Activated naive CD4-positive, alpha-beta T cell treated with anti-CD3 and anti-CD28 coated beads, Interleukin-2, amount 50 U/mL, for 16 hours (primary cell): ENCODE results near the gene ARHGEF11.

Source experiments
- DNase-seq: peaks from one replicate; pipeline ENCODE4 v3.0.0-alpha.2; 2020

The ARHGEF11 gene

DNA sequence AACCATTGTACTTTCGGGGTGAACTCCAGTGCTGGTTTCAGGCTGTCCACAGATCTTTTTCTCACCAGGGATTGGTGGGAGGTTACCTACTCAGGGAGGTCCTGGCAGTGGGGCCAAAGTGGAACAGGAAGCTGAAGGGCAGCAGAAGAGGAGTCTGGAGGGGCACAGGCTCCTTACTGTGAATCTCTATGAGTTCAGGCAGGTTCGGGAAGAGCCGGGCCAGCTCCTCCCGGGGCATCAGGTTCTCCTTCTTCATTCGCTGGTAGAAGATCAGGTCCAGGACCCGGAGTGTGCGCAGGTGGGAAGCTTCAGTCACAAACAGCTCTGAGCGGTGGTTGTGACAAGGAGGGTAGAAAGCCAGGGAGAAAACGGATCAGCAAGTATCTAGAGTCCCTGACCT lies 98.4 kb downstream of the ARHGEF11 start:
- no peak for DNase-seq

DNA sequence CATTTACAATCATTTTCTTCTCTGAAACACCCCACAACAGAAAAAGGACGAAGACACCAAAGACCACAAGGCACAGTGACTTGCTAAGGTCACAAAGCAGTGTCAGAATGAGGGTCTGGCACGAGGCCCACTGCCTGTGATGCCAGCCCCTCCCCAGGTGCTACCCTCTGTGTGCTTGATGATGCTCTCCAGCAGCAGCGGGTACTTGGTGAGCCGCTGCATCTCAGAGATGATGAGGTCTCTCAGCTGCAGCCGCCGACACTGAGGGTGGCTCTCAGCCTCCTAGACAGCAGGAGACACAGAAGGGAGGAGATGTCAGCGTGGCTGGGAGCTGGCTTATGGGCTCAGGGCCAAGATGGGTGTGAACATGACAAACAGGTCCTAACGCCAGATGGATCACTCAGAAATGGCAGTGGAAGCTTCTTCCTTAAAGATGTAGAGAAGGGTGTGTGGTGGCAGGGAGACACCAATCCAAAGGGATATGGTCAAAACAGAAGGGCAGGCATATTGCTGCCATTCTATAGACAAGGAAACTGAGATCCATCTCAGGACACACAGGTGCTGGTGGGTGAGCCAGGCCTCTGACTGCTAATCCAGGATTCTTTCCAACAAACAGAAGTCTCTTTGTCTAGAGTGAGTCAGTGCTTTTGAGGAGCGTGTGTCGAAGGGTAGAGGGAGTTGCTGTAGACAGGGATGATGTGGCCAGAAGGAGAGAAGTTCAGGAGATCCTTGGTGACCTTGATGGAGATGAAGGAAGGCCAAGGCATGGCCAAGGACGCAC lies 99.5 kb downstream of the ARHGEF11 start:
- DNase-seq = no peak

DNA sequence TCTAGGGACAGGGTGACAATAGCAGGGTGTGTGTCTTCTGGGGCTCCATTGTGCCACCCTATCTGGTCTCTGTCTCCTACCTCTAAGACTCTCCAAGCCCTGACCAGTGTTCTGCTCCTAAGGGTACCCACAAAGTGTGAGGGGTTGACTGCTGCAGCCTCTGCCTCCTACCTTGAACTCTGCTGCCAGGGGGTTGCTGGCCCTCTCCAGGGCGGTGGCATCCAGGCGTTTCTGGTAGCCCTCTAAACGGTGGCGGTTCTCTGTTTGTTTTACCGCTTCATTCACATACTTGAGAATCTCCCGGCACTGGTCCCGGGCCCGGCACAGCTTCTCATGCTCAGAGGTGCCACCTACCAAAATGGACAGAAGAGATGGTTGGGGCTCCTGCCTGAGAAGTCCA lies 100.7 kb downstream of the ARHGEF11 start:
- no peak for DNase-seq

DNA sequence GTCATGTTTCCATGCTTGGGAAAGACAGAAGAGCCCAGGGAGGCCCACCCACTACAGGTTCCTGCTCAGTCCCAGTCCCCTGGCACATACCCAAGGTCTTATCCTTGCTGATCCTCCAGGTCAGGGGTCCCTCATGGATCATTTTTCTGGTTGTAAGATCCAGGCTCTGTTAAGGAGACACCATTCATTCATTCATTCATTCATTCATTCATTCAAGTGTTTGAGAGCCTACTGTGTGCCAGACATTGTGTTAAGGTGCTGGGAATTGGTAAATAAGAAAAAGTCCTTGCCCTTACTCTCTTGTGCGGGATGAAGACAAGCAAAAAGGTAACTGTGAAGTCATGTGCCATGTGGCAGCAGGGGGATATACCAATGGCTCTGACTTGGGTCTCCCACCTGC lies 101.3 kb downstream of the ARHGEF11 start:
- no peak for DNase-seq

DNA sequence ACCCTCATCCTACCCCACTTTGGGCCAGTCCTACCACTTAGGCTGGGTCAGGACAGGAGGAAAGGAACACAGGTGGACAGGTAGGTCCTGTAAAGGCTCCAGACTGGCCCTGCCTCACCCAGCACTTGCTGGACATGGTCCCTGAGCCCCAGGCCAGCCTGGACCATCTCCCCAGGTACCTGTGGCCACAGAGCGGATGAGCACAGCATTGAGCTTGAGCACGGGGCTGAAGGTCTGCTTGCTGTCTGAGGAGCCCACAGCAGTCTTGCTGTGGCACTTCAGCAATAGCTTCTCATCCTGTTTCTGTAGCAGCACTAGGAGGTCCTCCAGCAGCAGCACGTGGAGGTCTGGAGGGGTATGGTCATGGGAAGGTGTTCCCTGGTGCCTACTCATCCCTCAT lies 101.8 kb downstream of the ARHGEF11 start:
- DNase-seq = no peak

DNA sequence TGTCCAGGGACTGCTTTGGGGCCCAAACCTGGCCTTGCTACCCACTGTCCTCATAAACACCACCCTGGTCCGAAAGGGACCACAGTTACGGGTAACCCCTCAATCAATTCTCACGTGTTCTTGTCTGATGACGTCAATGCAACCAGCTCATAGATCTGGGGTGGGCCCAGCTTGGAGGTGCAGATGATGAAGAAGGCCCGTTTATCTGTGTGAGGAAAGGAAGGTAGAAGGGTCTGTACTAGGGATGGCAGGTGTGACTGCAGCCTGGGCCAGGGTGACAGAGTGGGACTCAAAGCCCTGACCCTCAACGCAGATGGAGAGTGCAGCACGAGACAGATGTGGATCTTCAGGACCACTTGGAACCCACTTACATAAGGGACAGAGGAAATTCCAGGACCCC lies 103.0 kb downstream of the ARHGEF11 start:
- DNase-seq = no peak

DNA sequence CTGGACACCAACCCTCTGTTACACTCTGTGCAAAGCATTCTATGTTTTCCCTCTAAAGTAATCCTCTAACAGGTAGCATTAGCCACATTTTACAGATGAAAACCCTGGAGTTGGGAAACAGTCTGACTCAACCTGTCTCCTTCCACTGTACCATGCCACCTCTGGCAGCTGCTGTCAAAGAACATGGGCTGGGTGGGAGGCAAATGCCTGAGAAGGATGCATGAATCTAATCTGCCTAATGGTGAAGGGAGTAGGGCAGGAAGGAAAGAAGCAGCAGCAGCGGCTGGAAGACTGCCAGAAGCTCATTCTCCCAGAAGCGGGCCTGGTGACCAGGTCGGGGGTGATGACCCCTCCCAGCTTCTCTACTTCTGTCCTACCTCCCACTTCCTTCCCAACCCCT lies 103.4 kb downstream of the ARHGEF11 start:
- DNase-seq = no peak

DNA sequence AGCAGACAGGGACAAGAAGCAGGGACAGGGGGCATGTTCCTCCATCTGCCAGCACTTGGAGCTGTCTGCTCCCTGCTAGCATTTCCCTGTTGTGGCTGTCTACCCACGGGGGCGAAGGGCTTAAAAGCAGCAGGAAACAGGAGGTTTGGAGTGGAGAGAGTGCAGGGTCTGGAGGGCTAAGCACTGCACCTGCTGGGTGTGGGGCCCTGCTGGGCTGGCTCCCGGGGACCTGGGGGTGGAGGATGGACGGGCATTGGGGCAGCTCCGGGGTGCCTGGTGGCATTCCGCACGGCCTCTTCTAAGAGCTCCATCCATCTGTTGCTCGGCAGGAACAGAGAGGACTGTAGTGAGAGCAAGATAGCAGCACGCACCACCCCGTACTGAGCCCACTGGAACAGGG lies 103.9 kb downstream of the ARHGEF11 start:
- DNase-seq = no peak

DNA sequence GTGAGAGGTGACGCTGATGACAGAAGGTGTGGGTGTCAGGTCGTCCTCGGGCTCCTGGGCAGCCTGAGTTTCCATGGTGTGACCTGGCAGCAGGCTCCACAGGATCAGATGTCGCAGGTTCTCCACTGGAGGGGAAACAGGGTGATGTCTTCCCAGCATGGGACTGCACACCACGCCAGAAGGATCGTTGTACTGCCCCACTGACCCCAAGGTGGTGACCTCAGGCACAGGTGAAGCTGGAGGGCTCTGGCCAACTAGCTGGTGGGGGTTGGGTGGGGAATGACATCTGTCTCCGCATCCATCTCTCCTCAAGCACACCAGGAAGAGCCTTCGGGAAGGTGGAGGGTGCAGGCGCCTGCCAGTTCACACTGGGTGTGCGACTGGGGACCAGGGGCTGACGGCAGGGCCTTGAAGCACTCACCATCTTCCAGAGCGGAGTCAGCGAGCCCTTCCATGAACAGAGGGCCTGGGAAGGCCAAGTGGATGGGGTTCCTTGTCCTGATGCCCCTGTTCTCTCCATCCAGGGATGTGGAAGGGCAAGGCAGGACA lies 105.7 kb downstream of the ARHGEF11 start:
- no peak for DNase-seq

DNA sequence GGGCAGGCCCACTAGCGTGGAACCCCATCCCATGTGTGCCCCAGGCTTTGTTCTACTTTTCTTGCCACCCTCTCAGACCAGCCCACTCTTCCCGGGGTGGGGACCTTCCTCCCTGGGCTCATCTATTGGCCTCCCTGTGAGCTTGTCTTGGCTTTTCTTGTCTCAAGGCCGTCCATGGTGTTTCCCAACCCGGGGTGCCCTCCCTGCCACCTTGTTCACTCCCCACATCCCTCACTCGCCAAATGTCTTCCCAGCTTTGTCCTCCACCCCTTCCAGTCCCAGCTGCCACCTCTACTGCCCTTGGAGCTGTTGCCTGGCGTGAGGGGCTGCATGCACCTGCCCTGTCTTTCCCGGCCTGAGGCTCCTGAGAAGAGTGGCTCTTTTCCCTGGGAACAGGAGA lies 106.7 kb downstream of the ARHGEF11 start:
- no peak for DNase-seq

DNA sequence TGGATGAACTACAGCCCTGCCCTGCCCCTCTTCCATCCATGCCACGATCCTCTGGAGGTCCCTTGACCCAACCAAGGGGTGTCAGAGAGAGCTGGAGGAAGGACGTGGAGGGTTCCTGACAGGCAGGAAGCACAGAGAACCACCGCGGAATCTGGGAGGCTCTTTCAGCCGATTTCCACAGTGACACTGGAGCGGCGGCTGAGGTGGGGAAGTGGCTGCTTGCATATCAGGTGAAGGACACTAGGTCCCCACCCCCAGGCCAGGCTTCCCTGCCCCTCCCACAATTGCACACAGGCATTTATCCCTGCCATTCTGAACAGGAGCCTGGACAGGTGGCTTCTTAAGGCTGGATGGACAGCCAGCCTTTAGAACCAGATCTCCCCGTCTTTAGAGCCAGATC lies 107.7 kb downstream of the ARHGEF11 start:
- no peak for DNase-seq

DNA sequence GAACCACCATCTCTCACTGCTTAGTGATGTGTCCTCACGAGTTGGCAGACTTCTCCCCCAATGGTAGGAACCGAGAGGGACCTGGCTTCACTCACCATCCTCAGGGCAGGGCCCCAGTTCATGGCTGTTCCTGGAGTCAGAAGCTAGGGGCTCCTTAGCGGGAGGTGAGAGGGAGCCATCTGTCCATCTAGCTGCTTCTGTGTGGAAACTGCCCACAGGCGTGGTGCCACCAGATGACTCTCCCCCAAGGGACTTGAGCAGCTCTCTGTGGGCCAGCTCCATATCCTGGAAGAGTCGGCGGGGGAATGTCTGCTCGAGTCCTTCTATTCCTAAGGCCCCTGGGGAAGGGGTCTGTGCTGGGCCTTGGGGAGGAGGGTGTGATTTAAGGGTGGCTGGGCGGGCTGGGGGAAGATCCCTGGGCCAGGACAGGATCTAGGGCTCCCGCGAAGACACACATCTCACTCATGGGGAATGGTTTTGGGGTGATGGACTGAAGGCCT lies 108.8 kb downstream of the ARHGEF11 start:
- DNase-seq = no peak

DNA sequence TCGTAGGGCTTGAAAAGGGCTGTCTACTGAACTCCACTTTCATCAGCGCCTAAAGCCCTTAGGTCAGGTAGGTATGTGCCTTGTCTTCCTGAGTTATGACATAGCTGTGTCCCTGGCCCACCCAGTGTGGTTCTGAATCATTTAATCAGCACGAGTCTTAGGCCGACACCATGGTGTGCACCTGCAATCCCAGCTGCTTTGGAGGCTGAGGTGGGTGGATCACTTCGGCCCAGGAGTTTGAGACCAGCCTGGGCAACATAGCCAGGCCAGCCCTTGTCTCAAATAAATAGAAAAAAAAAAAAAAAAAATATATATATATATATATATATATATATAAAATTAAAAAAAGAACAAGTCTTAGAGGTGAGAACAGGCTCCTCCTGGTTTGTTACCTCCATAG lies 109.4 kb downstream of the ARHGEF11 start:
- DNase-seq = no peak

DNA sequence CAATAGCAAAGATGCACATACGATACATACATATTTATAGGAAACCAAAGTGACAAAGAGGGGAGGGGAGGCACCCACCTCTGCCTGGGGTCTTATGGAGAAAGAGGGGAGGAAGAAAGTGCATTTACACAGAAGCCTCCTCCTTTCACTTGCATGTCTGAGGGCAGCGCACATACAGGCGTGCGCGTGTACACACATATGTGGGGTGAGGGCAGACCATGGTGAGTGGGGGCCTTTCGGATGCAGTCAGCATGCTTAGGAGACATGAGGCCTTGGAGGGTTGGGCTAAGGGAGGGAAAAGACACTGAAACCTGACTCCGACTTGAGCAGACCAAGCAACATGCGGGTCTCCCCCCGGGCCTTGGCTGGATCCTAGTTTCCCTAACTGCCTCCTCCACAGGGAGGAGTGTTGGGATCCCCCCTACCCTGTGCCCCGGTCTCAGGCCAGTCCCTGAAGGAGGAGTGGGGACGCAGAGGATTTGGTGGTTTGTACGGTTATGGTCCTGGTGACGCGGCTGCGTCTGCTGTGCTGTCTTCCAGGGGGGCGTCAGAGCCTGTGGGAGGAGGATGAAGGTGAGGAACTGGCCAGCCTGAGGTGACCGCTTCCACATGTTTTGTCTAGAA lies 109.9 kb downstream of the ARHGEF11 start:
- no peak for DNase-seq

DNA sequence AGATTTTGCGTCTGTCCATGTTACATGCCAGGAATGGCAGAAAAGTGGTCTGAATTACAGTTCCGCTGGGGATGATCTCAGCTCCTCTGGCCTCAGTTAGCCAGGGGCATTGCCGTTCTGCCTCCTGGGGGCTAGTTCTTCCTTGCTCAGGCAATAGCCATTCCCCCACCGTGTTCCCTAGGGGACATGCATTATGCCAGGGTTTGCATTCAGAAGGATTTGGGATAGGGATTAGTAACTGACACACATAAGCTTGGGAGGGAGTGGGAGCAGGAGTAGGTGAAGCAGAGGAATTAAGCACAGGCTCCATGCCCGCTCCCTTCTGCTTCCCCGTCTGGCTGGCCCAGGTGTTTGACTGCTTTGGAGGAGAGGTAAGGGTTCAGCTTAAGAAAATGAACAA lies 112.4 kb downstream of the ARHGEF11 start:
- no peak for DNase-seq

DNA sequence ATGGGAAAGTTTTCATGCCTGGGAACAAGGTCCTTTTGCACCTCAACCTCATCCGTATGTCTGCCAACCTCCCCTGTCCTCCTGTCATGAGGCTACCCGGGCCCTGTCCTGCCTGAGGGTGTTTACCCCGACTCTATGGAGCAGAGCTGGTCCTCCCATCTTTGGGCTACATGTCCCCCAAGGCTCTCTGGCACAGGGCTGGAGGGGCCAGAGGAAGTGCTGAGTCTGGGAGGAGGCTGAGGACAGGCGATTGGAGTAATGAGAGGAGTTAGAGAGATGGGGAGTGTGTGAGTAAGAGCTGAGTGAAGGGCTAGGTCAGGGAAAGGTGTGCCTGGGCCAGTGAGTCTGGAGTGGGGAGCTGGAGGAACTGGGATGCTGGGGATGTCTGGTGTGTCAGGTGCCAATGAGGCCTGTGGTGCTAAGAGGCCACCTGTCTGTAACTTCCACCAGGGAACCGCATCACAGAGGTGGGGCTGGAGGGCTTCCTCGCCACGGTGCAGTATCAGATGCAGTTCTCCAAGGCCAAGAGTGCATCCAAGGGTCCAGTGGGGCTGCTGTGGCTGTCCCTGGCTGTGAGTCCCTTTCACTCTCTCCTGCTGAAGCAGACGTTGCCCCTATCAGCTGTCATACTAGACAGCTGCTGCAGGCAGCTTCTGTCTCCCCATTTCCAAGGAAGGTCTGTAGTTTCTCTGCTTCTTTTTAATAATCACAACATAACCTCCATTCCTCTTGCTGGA lies 113.4 kb downstream of the ARHGEF11 start:
- DNase-seq = no peak

DNA sequence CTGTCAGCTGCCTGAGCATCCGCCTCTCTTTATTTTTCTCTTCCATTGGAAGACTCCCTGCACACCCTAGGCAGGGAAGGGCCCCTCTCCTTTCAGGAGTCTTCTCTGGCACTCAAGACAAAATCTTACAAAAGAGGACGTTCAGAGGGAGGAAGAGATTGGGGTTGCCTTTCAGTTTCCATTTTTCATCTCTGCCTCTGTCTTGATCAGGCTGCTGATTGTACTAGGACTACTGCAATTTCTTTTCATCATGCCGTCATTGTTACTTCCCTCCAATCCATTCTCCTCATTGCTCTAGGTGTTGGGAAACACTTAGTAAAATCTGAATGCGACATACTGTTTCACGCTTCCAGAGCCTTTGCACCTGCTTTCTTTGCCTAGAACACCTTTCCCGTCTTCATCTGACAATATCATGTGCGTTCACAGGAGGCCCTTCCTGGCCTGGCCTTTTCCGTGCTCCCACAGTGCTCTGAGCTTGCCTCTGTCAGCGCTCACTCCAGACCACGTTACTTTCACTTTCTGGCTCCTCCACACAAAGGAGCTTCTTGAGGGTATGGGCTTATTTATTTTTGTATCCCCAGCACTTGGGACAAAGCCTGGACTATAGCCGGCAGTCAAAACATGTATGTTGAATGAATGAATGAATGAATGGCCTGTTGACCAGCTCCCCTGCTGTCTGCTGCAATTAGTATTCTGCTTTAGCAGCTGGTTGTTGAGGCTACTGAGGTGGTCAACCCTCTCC lies 114.2 kb downstream of the ARHGEF11 start:
- DNase-seq = no peak

DNA sequence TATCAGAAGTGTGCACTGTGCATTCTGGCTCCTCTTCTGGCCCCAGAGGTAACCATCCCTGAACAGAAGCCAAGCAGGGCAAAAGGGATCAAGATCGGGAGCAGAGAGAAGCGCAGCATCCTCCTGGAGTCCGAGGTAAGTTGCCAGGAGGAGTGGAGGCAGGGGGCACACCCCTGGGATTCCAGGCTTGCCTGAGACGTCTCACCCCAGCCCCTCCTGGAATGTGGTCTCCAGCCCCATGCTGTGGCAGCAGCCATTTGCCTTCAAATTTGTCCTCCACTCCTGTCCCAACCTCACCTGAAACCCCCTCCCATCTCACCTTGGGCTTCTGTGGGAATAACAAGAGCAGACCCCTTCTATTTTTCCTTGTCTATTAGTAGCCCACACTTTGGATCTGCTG lies 115.1 kb downstream of the ARHGEF11 start:
- DNase-seq = no peak

DNA sequence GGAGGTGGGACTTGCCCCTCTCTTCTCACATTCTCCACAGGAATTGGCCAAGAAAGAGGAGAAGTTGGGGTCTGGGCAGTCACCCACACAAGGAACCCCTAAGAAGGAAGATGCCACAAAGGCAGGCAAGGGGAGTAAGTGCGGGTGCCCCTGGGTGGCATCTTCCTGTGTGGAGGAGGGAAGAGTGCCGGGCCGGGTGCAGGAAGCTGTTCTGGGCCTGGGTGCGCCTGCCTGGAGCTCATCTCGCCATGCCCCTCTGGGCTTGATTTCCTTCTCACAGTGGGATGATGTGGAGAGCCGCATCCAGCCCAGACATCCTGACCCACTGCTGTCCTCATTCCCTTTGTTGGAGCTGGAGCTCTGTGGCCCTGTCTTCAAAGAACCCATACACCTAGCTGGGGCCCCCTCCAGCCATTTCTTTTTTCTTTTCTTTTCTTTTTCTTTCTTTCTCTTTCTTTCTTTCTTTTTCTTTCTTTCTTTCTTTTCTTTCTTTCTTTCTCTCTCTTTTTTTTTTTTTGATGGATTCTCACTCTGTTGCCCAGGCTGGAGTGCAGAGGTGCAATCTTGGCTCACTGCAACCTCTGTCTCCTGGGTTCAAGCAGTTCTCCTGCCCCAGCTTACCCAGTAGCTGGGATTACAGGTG lies 115.8 kb downstream of the ARHGEF11 start:
- DNase-seq = no peak

DNA sequence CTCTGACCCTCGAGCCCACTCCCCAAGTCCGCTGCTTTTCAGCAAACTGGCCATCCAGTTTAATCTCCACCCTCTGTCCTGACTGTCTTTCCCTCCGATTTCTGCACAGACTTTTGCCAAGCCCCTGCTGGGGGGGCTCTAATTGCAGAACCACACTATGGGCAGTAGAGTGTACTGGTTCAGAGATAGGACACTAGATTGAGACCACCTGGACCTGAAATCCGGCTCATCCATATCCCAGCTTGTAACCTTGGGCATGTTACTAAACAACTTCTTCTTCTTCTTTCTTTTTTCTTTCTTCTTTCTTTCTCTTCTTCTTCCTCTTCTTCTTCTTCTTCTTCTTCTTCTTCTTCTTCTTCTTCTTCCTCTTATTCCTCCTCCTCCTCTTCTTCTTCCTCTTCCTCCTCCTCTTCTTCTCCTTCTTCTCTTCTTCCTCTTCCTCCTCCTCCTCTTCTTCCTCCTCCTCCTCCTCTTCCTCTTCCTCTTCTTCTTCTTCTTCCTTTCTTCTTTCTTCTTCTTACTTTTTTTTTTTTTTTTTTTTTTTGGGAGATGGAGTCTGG lies 117.4 kb downstream of the ARHGEF11 start:
- DNase-seq = no peak

DNA sequence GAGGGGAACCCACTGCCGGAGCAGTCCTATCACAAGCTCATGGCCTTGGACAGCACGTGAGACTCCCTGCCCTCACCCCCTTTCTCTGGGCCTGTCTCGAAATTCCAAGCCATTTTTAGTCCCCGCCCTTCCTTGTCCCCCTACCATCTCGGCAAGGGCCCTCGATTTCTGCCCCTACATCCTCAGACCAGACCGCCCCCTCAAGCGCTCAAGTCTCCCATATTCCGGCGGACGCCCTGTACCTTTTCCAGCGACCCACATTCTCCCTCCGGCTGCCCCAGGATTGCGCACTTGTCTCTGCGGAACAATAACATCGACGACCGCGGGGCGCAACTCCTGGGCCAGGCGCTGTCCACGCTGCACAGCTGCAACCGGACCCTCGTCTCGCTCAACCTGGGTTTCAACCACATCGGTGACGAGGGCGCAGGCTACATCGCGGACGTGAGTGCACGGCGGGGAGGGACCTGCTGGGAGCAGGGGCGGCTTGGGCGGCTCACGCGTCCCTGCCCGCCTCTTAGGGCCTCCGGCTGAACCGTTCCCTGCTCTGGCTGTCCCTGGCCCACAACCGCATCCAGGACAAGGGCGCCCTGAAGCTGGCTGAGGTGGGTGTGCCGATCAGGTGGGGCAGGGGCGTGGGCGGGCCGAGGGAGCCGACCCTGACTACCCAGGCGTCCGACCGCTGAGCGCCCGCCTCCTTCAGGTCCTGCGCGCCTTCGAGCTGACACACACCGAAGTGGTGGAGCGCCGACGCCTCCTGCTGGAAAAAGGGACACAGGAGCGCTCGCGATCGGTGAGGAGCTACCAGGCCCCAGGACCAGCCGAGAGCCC lies 118.1 kb downstream of the ARHGEF11 start:
- peak; percentile 71 for DNase-seq
